22Rv1 (cell line): Measurements from ENCODE around the gene GAPVD1.

Source experiments
- H3K27ac ChIP-seq: fragments of 450-650 bp; 2 replicates; pipeline ENCODE4 v1.5.1; 2017
- ZFX ChIP-seq: fragments of 450-650 bp; IDR thresholded peaks from 2 replicates; pipeline ENCODE4 v1.6.1; 2017; ENCODE audit warnings: antibody characterized with exemption, borderline replicate concordance
- TF ChIP-seq, protein P1 (sequence below): fragments of 450-650 bp; IDR thresholded peaks from 2 replicates; pipeline ENCODE4 v1.5.1; 2017; ENCODE audit warnings: mild to moderate bottlenecking

Gene GAPVD1

DNA sequence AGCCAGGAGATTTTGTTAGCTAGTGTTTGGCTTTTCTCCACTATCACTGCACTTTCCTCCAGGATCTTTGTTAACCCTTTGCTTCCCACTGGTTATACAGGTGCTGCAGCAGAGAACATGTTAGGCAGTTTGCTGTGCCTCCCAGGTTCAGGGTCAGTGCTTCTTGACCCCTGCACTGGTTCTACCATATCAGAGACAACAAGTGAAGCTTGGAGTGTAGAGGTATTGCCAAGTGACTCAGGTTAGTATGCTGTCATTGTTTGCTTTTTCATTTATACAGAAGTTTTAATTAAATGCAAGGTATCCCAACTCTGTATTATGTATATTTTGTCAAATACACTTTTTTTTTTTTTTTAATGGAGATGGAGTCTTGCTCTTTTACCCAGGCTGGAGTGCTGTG, 68.4 kb downstream of the GAPVD1 start:
- no peak overlapping the region for H3K27ac ChIP-seq
- no peak for TF ChIP-seq ZFX
- TF ChIP-seq, protein P1, sequence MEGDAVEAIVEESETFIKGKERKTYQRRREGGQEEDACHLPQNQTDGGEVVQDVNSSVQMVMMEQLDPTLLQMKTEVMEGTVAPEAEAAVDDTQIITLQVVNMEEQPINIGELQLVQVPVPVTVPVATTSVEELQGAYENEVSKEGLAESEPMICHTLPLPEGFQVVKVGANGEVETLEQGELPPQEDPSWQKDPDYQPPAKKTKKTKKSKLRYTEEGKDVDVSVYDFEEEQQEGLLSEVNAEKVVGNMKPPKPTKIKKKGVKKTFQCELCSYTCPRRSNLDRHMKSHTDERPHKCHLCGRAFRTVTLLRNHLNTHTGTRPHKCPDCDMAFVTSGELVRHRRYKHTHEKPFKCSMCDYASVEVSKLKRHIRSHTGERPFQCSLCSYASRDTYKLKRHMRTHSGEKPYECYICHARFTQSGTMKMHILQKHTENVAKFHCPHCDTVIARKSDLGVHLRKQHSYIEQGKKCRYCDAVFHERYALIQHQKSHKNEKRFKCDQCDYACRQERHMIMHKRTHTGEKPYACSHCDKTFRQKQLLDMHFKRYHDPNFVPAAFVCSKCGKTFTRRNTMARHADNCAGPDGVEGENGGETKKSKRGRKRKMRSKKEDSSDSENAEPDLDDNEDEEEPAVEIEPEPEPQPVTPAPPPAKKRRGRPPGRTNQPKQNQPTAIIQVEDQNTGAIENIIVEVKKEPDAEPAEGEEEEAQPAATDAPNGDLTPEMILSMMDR, result no peak

DNA sequence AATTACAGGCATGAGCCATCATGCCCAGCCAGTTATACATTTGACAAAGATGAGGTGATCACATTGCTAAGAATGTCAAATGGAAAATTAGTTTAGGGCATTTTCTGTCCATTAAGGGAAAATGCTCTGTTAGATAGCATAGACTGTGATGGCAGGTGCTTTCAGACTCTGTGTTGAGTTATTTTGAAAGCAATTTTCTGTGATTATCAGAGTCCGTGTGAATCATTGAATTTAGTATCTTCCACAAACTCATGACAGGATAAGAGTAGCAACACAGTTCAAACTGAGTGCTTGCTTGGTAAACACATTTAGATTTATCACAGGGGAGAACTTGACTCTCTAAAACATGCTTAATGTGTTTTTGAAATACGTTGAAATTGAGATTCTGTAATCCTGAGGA, 69.0 kb downstream of the GAPVD1 start:
- H3K27ac ChIP-seq, result no peak overlapping the region
- TF ChIP-seq, protein P1, result no peak
- no peak for TF ChIP-seq ZFX

DNA sequence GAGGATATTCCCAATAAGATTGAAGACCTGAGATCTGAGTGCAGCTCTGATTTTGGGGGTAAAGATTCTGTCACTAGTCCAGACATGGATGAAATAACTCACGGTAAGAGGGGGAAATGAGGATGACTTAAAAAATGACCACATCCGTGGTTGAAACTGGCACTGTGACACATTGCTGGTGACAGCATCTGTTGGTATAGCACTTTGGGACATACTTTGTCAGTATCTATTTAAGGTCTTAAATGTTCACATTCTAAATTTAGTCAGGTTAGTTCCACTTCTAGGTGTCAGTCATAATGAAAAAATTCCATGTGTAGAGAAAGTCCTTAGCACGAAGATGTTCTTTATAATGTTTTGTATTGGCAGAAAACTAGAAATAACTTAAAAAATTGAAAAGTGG, 70.9 kb downstream of the GAPVD1 start:
- H3K27ac ChIP-seq, result no peak overlapping the region
- no peak for TF ChIP-seq ZFX
- TF ChIP-seq, protein P1, result no peak

DNA sequence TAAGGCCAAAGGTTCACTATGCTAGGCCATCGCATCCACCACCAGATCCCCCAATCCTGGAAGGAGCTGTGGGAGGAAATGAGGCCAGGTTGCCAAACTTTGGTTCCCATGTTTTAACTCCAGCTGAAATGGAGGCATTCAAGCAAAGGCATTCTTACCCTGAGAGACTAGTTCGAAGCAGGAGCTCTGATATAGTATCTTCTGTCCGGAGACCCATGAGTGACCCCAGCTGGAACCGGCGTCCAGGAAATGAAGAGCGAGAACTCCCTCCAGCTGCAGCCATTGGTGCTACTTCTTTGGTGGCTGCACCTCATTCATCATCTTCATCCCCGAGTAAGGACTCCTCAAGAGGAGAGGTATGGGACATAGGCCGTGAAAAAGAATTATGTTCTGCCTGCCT, 75.6 kb downstream of the GAPVD1 start:
- TF ChIP-seq, protein P1, result no peak
- no peak for TF ChIP-seq ZFX
- H3K27ac ChIP-seq, result no peak overlapping the region

DNA sequence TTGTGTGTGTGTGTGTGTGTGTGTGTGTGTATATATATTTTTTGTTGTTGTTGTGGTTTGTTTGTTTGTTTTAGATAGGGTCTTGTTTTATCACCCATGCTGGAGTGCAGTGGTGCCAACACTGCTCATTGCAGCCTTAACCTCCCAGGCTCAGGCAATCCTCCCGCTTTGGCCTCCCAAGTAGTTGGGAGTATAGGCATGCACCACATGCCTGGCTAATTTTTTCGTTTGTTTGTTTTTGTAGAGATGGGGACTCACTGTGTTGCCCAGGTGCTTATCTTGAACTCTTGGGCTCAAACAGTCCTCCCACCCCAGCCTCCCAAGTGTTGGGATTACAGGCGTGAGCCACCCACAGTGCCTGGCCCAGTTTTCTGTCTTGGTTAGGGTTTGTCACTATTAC, 77.3 kb downstream of the GAPVD1 start:
- no peak for TF ChIP-seq ZFX
- TF ChIP-seq, protein P1, result no peak
- no peak overlapping the region for H3K27ac ChIP-seq

DNA sequence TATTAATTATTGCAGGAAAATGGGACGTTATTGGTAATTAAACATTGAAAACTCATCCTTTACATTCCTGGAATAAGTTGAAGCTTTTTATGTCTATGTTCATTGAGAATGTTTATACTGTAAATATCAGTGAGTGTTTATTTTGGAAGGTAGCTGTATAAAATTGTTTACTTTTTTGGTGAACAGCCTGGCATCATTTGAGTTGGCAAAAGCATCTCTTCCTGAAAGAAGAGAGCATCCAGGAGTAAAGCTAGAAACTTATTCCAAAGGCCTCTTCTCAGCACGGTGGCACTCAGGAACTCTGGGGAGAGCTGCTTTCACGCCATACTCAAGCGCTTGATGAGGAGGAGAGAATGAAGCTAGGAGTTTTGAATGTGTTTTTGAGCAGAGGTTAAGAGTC, 79.9 kb downstream of the GAPVD1 start:
- peak overlapping the region; percentile 38 for H3K27ac ChIP-seq
- TF ChIP-seq ZFX, result no peak
- TF ChIP-seq, protein P1, result no peak

DNA sequence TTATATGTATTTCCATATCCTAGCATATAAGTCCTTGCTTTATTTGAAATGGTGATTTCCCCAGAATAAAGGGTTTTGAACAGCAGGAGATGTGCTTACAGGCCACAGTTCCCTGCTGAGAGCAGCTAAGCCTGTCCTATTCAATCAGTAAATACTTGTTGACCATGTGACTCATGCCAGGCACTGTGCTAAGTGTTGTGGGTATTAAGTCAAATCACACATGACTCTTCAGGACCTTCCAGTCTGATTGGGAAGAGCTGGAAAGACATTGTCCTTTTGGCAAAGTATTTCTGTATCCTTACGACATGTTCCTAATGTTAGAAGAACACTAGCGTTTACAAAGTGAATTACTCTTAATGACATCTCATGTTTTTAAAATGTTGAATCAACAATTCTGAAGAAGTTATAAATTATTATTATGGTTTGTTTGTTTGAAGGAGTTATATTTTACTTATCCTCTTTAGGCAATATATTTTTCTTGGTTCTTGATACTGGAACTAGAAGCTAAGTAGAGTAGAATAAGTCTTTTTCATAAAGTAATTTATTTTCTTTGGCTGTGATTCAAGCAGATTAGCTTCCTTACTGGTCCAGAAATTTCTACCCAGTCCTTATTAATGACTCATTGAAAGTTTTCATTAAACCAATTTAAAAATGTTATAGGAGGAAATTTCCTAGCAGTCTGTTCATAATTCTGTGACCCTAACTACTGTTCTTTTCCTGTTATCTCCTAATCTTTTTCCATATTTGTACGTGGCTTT, 82.1 kb downstream of the GAPVD1 start:
- H3K27ac ChIP-seq, result no peak overlapping the region
- TF ChIP-seq, protein P1, result no peak
- no peak for TF ChIP-seq ZFX
